Stimulated activated CD4-positive, alpha-beta T cell treated with anti-CD3 and anti-CD28 coated beads, Interleukin-2, amount 100 ng/mL, for 4 hours (primary cell): ENCODE results near the gene CBLN3.

ENCODE experiments used
- DNase-seq: peaks from one replicate; pipeline ENCODE4 v3.0.0-alpha.2; 2020; ENCODE audit warnings: low read depth

CBLN3 gene

GRCh38 chr14:24425704-24426103, 3.8 kb downstream of the CBLN3 start:
- no peak for DNase-seq

- no peak for DNase-seq
Measured at GRCh38 chr14:24422694-24423601, 6.5 kb downstream of the CBLN3 start.

GRCh38 chr14:24422261-24422660, 7.2 kb downstream of the CBLN3 start:
- no peak for DNase-seq

- no peak for DNase-seq
Measured at GRCh38 chr14:24418492-24418873, 11.0 kb downstream of the CBLN3 start.

GRCh38 chr14:24417832-24418491, 11.5 kb downstream of the CBLN3 start:
- no peak for DNase-seq

- no peak for DNase-seq
Measured at GRCh38 chr14:24416932-24417619, 12.4 kb downstream of the CBLN3 start.

GRCh38 chr14:24416254-24416931, 13.1 kb downstream of the CBLN3 start:
- no peak for DNase-seq

- no peak for DNase-seq
Measured at GRCh38 chr14:24415421-24416253, 13.8 kb downstream of the CBLN3 start.

GRCh38 chr14:24414732-24415420, 14.6 kb downstream of the CBLN3 start:
- no peak for DNase-seq

- DNase-seq: no peak
Measured at GRCh38 chr14:24414077-24414476, 15.4 kb downstream of the CBLN3 start.

- no peak for DNase-seq
Measured at GRCh38 chr14:24411443-24412389, 17.8 kb downstream of the CBLN3 start.

- DNase-seq: no peak
Measured at GRCh38 chr14:24409956-24410355, 19.5 kb downstream of the CBLN3 start.

- DNase-seq: no peak
Measured at GRCh38 chr14:24409192-24409591, 20.3 kb downstream of the CBLN3 start.

GRCh38 chr14:24408764-24409163, 20.7 kb downstream of the CBLN3 start:
- DNase-seq: no peak

- no peak for DNase-seq
Measured at GRCh38 chr14:24407608-24408325, 21.7 kb downstream of the CBLN3 start.

GRCh38 chr14:24406416-24406815, 23.1 kb downstream of the CBLN3 start:
- no peak for DNase-seq

- DNase-seq: no peak
Measured at GRCh38 chr14:24404814-24405213, 24.7 kb downstream of the CBLN3 start.

GRCh38 chr14:24403294-24403998, 26.0 kb downstream of the CBLN3 start:
- DNase-seq: no peak
